Raji (cell line): ENCODE measurements around the gene MRPS6.

Experiments
- POLR2A ChIP-seq: IDR thresholded peaks from 2 replicates; pipeline ENCODE4 v1.6.1; 2011; ENCODE audit warnings: low read depth, low read length, control low read depth; ENCODE audit not compliant: insufficient read depth

Gene MRPS6

GRCh38 chr21:34046917-34047316 lies 26.5 kb upstream of the MRPS6 start:
- TF ChIP-seq POLR2A, result no peak

GRCh38 chr21:34047835-34048234 lies 25.5 kb upstream of the MRPS6 start:
- TF ChIP-seq POLR2A, result no peak

GRCh38 chr21:34052171-34052570 lies 21.2 kb upstream of the MRPS6 start:
- no peak for TF ChIP-seq POLR2A

GRCh38 chr21:34054259-34054658 lies 19.1 kb upstream of the MRPS6 start:
- no peak for TF ChIP-seq POLR2A

- TF ChIP-seq POLR2A, result no peak
Measured at GRCh38 chr21:34055615-34056014, 17.8 kb upstream of the MRPS6 start.

GRCh38 chr21:34061983-34062382 lies 11.4 kb upstream of the MRPS6 start:
- TF ChIP-seq POLR2A, result no peak

- no peak for TF ChIP-seq POLR2A
Measured at GRCh38 chr21:34065027-34065426, 8.4 kb upstream of the MRPS6 start.

GRCh38 chr21:34071683-34072082 lies 1.7 kb upstream of the MRPS6 start:
- no peak for TF ChIP-seq POLR2A

- TF ChIP-seq POLR2A, result no peak
Measured at GRCh38 chr21:34072145-34073031, 990 bp upstream of the MRPS6 start.

GRCh38 chr21:34073749-34074282 lies 438 bp downstream of the MRPS6 start:
- no peak for TF ChIP-seq POLR2A

GRCh38 chr21:34074283-34075090 lies 1.1 kb downstream of the MRPS6 start:
- TF ChIP-seq POLR2A, result 0 out of 2 replicates have a peak, but pooled peaks have one; percentile 7

- no peak for TF ChIP-seq POLR2A
Measured at GRCh38 chr21:34075091-34075425, 1.7 kb downstream of the MRPS6 start.

- TF ChIP-seq POLR2A, result no peak
Measured at GRCh38 chr21:34075760-34076660, 2.6 kb downstream of the MRPS6 start.

- TF ChIP-seq POLR2A, result no peak
Measured at GRCh38 chr21:34076835-34077234, 3.5 kb downstream of the MRPS6 start.

GRCh38 chr21:34077888-34078287 lies 4.5 kb downstream of the MRPS6 start:
- no peak for TF ChIP-seq POLR2A

GRCh38 chr21:34078915-34079314 lies 5.5 kb downstream of the MRPS6 start:
- TF ChIP-seq POLR2A, result no peak

- TF ChIP-seq POLR2A, result no peak
Measured at GRCh38 chr21:34080710-34081109, 7.3 kb downstream of the MRPS6 start.
